ENCODE results near the gene SVBP.

Gene SVBP

GRCh38 chr1:42797979-42798378, 19.2 kb downstream of the SVBP start:
- no peak for DNase-seq

DNA sequence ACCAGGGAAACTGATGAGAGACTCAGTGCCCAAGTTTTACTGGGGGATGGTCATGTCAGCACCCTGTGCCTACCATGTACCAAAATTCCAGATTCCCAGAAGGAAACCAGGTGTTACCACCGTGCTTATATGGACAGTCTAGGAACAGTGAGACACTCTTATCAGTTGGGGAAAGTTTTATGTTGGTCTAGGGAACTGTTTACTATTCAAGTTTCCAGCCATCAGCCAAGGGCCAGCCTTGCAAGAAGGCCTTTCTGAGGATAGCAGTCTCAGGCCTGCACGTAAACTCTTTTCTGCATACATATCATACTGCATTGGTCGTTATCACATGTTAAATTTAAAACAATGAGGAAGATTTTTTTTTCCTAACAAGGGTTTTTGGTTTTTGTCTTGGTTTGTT, 19.8 kb downstream of the SVBP start:
- no peak for DNase-seq

GRCh38 chr1:42793824-42794223, 23.4 kb downstream of the SVBP start:
- no peak for DNase-seq

- no peak for DNase-seq
These were observed 29.2 kb downstream of the SVBP start for GRCh38 chr1:42788021-42788420.

DNA sequence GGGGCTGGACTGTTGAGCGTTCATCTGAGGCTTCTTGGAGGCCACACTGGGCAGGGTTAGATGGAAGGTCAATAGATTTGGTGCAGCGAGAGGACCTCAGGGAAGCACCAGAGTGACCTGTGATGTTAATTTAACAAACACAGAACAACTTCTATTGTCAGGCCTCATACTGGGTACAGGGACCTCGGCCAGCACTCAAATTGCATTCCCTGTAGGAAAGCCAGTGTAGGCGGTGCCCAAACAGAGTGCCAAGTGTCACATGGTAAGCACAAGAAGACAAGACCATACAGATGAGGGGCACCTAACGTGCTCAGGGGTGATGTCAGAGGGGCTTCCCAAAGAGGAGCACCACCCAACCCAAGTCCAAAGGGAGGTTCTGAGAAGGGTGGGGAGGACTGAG, 31.1 kb downstream of the SVBP start:
- no peak for DNase-seq

DNA sequence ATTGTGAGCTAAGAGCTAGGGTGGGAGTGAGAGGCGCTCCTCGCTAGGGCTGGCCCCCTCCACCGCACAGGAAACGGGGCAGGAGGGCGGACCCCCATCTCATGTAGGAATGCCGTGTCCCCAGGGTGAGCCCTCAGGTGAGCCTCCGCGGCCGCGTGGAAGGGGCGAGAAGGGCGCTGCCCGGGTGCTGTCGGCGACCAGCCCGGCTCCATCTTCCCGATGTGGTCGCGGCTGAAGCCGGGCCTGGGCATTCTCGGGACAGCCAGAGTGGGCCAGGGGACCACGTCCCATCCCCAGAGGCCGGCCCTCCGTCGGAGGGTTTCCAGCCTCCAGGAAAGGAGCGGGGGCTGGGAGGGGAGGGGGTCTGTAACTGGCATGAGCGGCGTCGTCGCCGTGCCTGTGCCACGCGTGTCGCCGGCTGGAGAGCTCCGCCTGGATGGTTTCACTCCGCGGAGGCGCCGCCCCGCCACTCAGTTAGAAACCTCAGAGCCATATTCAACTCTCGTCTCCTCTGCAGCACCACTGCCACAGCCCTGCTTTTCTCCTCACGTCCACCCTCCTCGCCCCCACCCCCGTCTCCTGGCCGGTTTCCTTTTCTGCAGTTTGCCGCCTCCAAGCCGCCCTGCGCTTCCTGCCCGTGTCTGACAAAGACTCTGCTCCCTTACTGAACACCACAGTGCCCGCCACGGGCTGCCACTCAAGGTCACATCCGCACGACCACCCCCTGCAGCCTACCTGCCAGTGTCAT, 32.1 kb downstream of the SVBP start, which contains the start of gene TMEM269:
TSS of gene TMEM269 (plus strand) at position 46 of the 748 bp plus-strand sequence. CDS start 4,903 bp downstream, outside the sequence.
- peak; percentile 44 for DNase-seq

- no peak for DNase-seq
These were observed 32.7 kb downstream of the SVBP start for GRCh38 chr1:42784547-42784945.

DNA sequence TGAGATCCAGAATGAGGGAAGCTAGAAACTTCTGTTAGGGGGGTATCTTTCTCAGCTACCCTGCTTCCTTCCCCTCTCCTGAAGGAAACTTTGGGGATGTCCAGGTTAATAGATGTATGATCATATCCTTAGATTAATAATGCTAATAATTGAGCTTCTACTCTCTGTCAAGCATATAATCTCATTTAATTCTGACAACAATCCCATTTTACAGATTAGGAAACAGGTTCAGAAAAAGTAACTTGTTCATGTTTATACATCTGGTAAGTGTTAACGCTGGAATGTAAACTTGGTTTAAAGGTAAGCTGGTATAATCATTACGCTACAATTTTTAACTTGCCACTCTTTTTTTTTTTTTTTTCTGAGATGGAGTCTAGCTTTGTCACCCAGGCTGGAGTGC, 34.1 kb downstream of the SVBP start:
- DNase-seq = no peak

DNA sequence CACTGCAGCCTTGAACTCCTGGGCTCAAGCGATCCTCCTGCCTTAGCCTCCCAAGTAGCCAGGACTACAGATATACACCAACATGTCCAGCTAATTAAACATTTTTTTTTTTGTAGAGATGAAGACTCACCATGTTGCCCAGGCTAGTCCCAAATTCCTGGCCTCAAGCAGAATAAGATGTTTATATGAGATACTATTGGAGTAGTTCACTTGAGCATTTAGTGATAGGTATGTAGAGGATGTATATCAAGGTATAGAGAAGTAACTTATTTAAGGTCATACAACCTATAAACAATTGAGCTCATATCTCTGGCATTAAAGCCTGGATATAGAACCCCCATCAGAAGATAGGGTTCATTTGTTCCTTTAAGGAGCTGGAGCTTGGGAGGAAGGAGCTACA, 37.0 kb downstream of the SVBP start:
- DNase-seq = no peak

- peak; percentile 30 for DNase-seq
These were observed 37.5 kb downstream of the SVBP start for GRCh38 chr1:42779725-42780124.

- DNase-seq = peak; percentile 43
These were observed 39.3 kb downstream of the SVBP start for GRCh38 chr1:42777852-42778251.

DNA sequence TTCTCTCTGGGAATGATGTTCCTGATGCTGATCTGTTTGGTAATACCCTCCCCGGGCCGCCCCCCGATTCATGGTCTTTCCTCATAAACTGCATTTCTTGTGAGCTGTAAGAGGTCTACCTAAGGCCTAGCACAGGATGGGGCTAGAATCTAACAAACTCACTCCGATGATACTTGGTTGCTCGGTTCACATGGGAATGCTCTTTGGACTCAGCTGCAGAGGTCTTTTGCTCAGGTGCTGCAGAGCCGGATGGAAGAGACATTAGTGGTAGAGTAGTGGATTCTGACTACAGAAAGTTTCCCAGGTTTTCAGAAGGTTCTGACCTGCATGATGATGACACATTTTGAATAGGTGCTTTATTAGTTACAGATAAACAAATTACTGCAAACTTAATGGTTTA, 40.7 kb downstream of the SVBP start:
- DNase-seq = no peak

DNA sequence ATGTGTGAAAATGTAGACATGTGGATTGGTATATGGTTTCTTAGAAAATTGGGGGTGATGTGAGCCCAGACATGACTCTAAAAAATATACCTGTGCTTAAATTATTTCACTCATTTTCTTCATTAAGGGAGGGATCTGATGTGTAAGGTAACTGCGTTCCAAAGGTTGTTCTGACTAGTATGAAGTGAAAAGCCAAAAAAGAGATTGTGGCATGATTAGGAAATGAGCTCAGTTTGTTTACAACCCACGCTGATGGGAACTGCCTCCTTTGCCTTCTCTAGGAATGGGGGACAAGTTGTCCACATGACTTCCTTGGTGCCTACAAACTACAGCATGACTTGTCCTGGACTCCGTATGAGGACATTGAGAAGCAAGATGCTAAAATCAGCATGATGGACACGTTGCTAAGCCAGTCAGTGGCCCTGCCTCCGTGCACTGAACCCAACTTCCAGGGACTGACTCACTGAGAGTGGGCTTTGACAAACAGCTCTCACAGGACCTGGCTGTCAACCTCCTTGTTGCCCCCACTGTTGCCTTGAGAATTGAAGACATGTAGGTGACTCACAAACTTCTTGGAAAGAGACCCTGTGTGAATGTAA, 42.2 kb downstream of the SVBP start:
- no peak for DNase-seq

- DNase-seq = peak; percentile 24
These were observed 43.8 kb downstream of the SVBP start for GRCh38 chr1:42773420-42773819.

- DNase-seq = no peak
These were observed 47.4 kb downstream of the SVBP start for GRCh38 chr1:42769811-42770210.

DNA sequence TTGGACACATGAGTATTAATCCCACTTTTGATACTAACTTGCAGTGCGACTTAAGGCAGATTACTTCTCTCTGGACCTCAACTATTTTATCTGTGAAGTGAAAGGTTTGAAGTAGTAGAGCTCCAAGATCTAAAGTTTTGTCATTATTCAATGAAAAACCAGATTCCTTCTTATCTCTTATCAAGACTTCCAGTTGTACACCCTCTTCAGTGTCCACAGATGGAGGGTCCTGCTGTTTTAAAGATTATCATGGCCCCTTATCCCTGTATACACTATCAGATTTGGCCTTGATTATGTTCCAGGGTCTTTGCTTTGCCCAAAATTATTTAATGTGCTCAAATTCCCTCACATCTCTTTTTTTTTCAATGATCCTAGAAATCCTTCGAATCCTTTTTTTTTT, 49.0 kb downstream of the SVBP start:
- DNase-seq = no peak

DNA sequence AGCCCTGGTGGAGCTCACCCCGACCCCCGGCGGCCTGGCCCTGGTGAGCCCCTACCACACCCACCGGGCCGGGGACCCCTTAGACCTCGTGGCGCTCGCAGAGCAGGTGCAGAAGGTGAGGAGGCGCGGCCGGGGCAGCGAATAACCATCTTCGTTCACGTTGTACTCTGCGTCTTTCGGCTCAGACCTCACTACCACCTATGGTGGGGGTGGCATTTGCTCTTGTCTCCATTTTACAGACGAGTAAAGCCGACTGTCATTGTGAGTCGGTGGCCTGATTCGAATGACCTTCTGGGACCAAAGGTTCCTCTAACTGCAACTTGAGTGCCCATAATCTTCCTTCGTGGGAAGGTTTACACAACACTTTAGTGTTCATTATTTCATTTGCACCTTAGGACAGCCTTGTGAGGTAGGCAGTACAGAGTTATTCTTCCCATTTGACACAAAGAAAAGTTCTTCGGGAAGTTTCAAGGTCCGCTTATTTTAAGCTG, 49.6 kb downstream of the SVBP start:
- no peak for DNase-seq

DNA sequence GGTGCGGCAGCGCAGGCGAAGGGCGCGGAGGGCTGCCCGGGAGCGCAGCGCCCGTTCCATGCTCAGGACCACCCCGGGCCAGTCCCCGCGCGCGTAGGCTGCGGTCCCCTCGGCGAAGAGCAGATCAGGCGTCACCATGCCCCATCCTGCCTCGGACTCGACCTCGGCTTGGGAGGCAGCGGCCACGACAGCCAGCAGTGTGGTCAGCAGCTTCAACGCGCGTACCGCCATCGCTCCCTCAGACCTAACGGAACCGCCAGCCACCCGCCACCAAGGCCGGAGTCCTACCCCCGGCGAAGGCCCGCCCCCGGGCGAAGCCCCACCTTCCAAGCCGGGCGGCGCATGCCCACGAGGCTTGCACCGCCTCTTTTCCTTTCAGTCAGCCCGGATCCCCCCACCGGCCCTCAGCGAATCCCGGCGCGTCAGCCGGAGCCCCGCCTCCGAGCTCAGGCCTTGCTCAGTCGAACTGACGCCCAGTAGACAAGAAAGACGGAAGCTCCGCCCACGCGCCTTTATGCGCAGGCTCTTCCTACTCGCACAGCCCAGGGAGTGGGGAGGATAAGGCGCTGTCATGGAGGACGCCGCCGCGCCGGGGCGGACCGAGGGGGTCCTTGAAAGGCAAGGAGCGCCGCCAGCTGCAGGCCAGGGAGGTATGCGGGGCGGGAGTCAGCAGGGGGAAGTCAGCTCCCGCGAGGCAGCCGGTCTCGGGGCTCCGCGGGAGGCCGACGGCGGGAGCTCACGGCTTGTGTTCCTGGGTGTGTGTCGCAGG, 50.3 kb downstream of the SVBP start, which contains the start of the genes C1orf50 and P3H1:
TSS of gene C1orf50 (plus strand) at position 509 of the 769 bp plus-strand sequence. CDS start at position 572, 63 bp downstream.
TSS of gene P3H1 (minus strand) at position 288 of the 769 bp plus-strand sequence. CDS start at position 231, 57 bp downstream.
- peak; percentile 100 for DNase-seq

DNA sequence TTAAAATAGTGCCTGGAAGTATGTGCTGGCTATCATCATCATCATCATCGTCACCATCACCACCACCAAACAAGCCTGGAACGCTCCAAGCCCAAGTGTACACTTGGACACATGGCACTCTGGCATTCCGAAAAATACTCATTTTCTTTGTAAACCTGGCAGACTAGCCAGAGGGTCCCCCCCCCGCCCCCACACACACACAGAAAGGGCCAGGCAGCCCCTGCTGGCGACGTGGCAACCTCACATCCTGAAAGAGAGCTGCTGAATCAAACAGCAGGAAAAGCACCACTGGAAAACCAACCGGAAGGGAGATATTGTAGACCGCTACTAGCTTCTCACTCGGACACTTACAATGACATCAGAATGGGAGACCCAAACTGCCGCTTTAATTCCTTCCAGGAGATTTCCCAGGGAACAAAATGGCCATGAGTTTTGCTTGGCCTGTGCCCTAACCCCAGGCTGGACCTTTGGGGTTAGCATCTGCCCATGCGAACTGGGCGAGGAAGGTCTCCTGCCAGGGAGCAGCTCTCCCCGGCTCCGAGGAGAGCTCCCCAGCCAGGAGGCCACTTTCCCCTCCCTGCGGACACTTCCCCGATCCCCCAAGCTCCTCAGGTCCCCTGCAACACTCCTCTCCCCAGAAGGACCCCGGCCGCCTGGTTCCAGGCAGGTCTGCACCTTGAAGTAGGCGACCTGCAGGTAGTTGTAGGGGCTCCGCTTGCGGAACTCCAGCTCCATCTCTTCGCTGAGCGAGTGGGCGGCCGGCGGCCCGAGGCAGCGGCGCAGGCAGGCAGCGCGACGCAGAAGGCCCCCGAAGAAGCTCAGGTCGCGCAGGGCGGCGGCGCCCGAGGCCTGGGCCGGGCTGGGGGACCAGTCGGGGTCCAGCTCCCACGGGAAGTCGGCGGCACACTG, 51.1 kb downstream of the SVBP start:
- peak; percentile 51 for DNase-seq

- no peak for DNase-seq
These were observed 51.9 kb downstream of the SVBP start for GRCh38 chr1:42765269-42765668.

- no peak for DNase-seq
These were observed 54.9 kb downstream of the SVBP start for GRCh38 chr1:42762269-42762668.

DNA sequence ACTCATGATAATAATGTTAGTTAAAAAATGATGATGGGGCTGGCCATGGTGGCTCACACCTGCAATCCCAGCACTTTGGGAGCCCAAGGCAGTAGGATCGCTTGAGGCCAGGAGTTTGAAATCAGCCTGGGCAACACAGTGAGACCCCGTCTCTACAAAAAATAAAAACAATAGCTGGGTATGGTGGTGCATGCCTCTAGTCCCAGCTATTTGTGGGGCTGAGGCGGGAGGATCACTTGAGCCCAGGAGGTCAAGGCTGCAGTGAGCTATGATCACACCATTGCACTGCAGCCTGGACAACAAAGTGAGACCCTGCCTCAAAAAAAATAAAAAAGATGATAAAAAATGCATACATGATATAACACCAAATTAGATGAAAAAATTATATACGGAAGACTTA, 55.6 kb downstream of the SVBP start:
- no peak for DNase-seq
